Ovary (tissue), 3 donors: Measurements from ENCODE around the gene POLR2E.

Experiments used
- CTCF ChIP-seq, 3 donors: fragments of 450-650 bp in 2 of 3; fragments of 200-600 bp in 1 of 3; IDR thresholded peaks; one replicate each; pipeline versions ENCODE4 v1.5.1 to v1.8.0; 2016 to 2022; ENCODE audit warnings: antibody characterized with exemption in 3 of 3, mild to moderate bottlenecking in 1 of 3
- EP300 ChIP-seq: sonication (generic); formaldehyde crosslinking; IDR thresholded peaks from one replicate; pipeline ENCODE4 v1.6.1; 2017; ENCODE audit warnings: antibody characterized with exemption
- POLR2A ChIP-seq: fragments of 450-650 bp; IDR thresholded peaks from one replicate; pipeline ENCODE4 v1.6.1; 2017; ENCODE audit warnings: antibody characterized with exemption, mild to moderate bottlenecking, moderate library complexity
- donor health status: DM: no; HTN: no; CAD: no.

- TF ChIP-seq POLR2A (no peak), CTCF (IDR thresholded peaks at IDR 0.05) (no peak), EP300 (no peak)
Measured at GRCh38 chr19:1118999-1119398, 23.8 kb upstream of the POLR2E start.
